SH-SY5Y (cell line): ENCODE measurements around the gene KLF7.
A peak's percentile ranks its signal among the peaks of the same experiment; 100 is the strongest.

Source experiments
- GATA2 ChIP-seq: IDR thresholded peaks from 2 replicates; pipeline ENCODE4 v1.6.1; 2011; ENCODE audit warnings: mild to moderate bottlenecking, low read depth, low read length
- GATA3 ChIP-seq: IDR thresholded peaks from 2 replicates; pipeline ENCODE4 v1.6.1; 2011; ENCODE audit warnings: low read depth, mild to moderate bottlenecking, low read length, moderate library complexity

DNA sequence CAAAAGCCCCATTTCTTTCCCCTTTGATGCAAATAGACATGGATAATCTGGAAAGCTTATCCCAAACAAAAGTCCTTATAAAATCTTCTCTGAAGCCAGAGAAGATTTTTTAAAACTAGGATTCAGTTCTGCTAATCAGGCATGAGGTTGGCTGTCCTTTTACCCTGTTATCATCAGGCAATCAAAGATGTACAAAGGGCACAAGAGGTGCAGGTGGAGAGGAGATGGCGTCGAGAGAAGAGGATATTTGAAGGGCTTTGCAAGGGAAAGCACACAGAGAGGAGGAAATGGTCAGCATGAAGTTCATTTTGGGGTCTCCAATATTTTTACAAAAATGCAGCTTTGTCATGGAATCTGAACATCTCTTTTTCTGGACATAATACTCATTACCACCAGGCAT lies 88.5 kb downstream of the KLF7 start:
- TF ChIP-seq GATA2 (no peak), GATA3 (0 out of 2 replicates have a peak, but pooled peaks have one; percentile 16)
